ENCODE results near the gene SAMD14.

DNA sequence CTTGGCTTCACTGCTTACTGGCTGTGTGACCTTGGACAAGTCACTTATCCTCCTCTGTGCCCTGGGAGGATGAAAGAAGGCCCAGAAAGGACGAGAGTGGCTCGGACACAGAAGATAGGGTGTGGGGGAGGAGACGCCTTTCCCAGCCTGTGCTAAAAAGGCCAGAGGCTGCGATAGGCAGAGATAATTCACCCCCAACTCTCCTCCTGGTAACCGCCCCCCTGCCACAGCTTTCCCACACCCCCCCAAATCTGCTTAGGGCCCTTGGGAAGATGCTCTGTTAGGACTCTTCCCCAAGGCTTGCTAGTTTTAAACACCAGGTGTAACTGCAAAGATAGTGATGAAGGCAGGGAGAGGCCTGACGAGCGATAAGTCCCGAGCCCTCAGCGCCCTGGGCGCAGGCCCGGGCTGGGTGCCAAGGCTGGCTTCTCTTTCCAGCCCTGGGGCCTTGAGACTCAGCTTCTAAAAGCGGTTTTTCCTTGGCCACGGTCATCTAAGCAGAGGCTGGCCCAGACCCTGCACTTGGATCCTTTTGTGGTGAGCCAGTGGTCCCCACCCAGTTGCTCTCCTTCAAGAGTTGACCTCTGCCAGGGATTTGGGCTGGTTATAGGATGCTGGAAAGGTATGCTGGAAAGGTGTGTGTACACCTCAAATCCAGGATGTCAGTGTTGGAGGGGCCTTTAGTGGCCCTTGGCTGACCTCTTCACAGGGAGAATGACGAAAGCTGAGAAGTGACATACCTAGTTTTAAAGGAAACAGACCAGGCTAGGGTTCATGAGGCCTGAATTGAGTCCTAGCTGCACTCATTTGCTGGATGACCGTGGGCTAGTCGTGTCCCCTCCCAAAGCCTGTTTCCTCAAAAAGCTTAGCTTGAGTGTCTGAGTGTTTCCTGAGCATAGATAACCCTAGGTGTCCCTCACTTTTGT lies 24.0 kb upstream of the SAMD14 start:
- TF ChIP-seq, protein P1, sequence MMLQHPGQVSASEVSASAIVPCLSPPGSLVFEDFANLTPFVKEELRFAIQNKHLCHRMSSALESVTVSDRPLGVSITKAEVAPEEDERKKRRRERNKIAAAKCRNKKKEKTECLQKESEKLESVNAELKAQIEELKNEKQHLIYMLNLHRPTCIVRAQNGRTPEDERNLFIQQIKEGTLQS (CRISPR knock-in tag; conservative IDR thresholded peaks at IDR 0.05), result no peak
- TF ChIP-seq IRF2 (CRISPR knock-in tag; IDR thresholded peaks at IDR 0.05; ENCODE audit: borderline replicate concordance, low read depth) (no peak), USF1 (CRISPR knock-in tag; IDR thresholded peaks at IDR 0.05) (no peak), CTCF (IDR thresholded peaks at IDR 0.05) (no peak), SP1 (CRISPR knock-in tag; conservative IDR thresholded peaks at IDR 0.05) (no peak), NFYB (CRISPR knock-in tag; conservative IDR thresholded peaks at IDR 0.05; ENCODE audit: low read depth) (no peak), HMGXB4 (CRISPR knock-in tag; IDR thresholded peaks at IDR 0.05) (no peak), TEAD4 (CRISPR knock-in tag; IDR thresholded peaks at IDR 0.05) (no peak), JUN (CRISPR knock-in tag; IDR thresholded peaks at IDR 0.05) (no peak), FOXJ3 (CRISPR knock-in tag; IDR thresholded peaks at IDR 0.05; ENCODE audit: borderline replicate concordance) (no peak), SMAD3 (CRISPR knock-in tag; IDR thresholded peaks at IDR 0.05; ENCODE audit: borderline replicate concordance) (no peak)
- TF ChIP-seq, protein P2, sequence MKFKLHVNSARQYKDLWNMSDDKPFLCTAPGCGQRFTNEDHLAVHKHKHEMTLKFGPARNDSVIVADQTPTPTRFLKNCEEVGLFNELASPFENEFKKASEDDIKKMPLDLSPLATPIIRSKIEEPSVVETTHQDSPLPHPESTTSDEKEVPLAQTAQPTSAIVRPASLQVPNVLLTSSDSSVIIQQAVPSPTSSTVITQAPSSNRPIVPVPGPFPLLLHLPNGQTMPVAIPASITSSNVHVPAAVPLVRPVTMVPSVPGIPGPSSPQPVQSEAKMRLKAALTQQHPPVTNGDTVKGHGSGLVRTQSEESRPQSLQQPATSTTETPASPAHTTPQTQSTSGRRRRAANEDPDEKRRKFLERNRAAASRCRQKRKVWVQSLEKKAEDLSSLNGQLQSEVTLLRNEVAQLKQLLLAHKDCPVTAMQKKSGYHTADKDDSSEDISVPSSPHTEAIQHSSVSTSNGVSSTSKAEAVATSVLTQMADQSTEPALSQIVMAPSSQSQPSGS (CRISPR knock-in tag; IDR thresholded peaks at IDR 0.05; ENCODE audit: borderline replicate concordance, low read depth), result no peak
- TF ChIP-seq, protein P3, sequence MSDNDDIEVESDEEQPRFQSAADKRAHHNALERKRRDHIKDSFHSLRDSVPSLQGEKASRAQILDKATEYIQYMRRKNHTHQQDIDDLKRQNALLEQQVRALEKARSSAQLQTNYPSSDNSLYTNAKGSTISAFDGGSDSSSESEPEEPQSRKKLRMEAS (CRISPR knock-in tag; IDR thresholded peaks at IDR 0.05), result no peak

Measured in WTC11 (cell line).